Mesodermal cell (in vitro differentiated cells): ENCODE measurements around the gene MAP4K4.

Experiments
- H3K27ac ChIP-seq: 2 replicates; pipeline ENCODE4 v1.7.0; 2013; ENCODE audit warnings: mild to moderate bottlenecking, low read depth, low read length, moderate library complexity; ENCODE audit not compliant: severe bottlenecking
- H3K36me3 ChIP-seq: 2 replicates; pipeline ENCODE4 v1.7.1; 2013; ENCODE audit warnings: mild to moderate bottlenecking, low read length, moderate library complexity; ENCODE audit not compliant: control insufficient read depth, insufficient read depth
- H3K4me1 ChIP-seq: one replicate; pipeline ENCODE4 v1.7.1; 2013; ENCODE audit warnings: mild to moderate bottlenecking, low read length; ENCODE audit not compliant: insufficient read depth, control insufficient read depth, poor library complexity, severe bottlenecking
- H3K4me3 ChIP-seq: 2 replicates; pipeline ENCODE4 v1.7.0; 2013; ENCODE audit warnings: low read length, control low read depth, mild to moderate bottlenecking; ENCODE audit not compliant: insufficient read depth, poor library complexity, severe bottlenecking; ENCODE audit errors: extremely low read depth
- H3K9me3 ChIP-seq: 2 replicates; pipeline ENCODE4 v1.7.1; 2013; ENCODE audit warnings: mild to moderate bottlenecking, low read length, moderate library complexity; ENCODE audit not compliant: control insufficient read depth
- WGBS, 2 experiments: methylation state at CpG; one replicate each; pipeline ENCODE4 v1.1.5; 2013; ENCODE audit warnings: missing lambda C conversion rate in 2 of 2; ENCODE audit not compliant: insufficient coverage in 2 of 2; 5-methylcytosine and 5-hydroxymethylcytosine counted together

MAP4K4 gene

GRCh38 chr2:101829429-101829828, 131.9 kb downstream of the MAP4K4 start:
- no peak overlapping the region for H3K4me3 ChIP-seq
- H3K4me1 ChIP-seq = peaks cover 53% of the 10 kb centered on the region
- peaks cover 66% of the 10 kb centered on the region for H3K36me3 ChIP-seq
- 100% methylated on average over 1 to 2 of the region's 3 CpGs for WGBS, 2 experiments
- H3K27ac ChIP-seq = peak overlapping the region; percentile 81
- H3K9me3 ChIP-seq = no peaks in the 10 kb centered on the region

- no peaks in the 10 kb centered on the region for H3K9me3 ChIP-seq
- peaks cover 50% of the 10 kb centered on the region for H3K4me1 ChIP-seq
- H3K4me3 ChIP-seq = no peak overlapping the region
- H3K27ac ChIP-seq = peak overlapping the region; percentile 81
- H3K36me3 ChIP-seq = peaks cover 68% of the 10 kb centered on the region
- 100% methylated on average over 1 of the region's 1 CpG; no CpG with 5 or more reads in 1 of the 2 experiments for WGBS, 2 experiments
Observed at GRCh38 chr2:101830146-101830545, 132.6 kb downstream of the MAP4K4 start.

DNA sequence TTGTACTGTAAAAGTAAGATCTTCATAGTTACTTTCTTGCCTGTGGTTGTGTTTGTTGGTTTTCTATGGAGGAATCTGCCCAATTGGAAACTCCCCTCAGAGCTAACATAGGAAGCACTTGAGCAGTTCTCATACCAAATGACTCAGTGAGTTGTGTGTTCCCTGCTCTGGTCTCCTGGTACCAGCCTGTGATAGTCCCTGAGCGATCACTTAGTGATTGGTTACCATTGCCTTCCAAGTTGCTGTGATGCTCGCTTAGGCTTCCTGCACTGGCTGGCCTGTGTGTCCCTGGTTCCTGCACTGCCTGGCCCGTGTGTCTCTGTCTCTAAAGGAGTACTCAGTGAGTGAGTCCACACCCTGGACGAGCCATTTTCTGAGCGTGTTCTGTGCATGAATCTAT, 133.0 kb downstream of the MAP4K4 start:
- Histone ChIP-seq H3K9me3 (no peaks in the 10 kb centered on the region), H3K4me1 (peaks cover 49% of the 10 kb centered on the region), H3K4me3 (no peak overlapping the region), H3K36me3 (peaks cover 68% of the 10 kb centered on the region), H3K27ac (peak overlapping the region; percentile 81)
- 92 to 93% methylated on average over 3 to 5 of the region's 5 CpGs for WGBS, 2 experiments

DNA sequence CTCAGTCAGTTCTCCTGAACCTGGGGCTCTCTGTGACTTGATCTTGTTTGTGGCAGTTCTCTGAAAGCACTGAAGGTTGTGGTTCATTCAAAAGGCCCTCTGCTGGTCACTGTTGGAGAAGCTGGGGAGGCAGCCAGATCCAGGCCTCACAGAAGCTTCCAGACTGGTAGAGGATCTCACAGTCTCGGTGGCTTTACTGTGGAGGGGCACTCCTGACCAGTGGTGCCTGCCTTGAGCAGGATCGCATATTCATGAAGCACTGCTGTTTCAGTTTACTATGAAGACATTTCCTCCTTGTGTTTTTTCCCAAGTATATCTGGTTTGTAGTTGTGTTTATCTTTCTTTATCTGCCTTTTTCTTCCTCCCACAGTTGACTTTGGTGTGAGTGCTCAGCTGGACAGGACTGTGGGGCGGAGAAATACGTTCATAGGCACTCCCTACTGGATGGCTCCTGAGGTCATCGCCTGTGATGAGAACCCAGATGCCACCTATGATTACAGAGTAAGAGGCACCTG, 133.9 kb downstream of the MAP4K4 start:
- WGBS, 2 experiments = 79 to 89% methylated on average over 4 to 5 of the region's 5 CpGs
- Histone ChIP-seq H3K9me3 (no peaks in the 10 kb centered on the region), H3K4me3 (no peak overlapping the region), H3K36me3 (peaks cover 71% of the 10 kb centered on the region), H3K4me1 (peaks cover 46% of the 10 kb centered on the region), H3K27ac (peak overlapping the region; percentile 81)

GRCh38 chr2:101832114-101832513, 134.6 kb downstream of the MAP4K4 start:
- Histone ChIP-seq H3K36me3 (peaks cover 74% of the 10 kb centered on the region), H3K4me1 (peaks cover 38% of the 10 kb centered on the region), H3K4me3 (no peak overlapping the region), H3K9me3 (no peaks in the 10 kb centered on the region), H3K27ac (no peak overlapping the region)
- no CpG with 5 or more reads among the region's 1 CpG for WGBS, 2 experiments

- H3K4me1 ChIP-seq = peaks cover 21% of the 10 kb centered on the region
- H3K27ac ChIP-seq = no peak overlapping the region
- no peaks in the 10 kb centered on the region for H3K9me3 ChIP-seq
- no CpG with 5 or more reads among the region's 4 CpGs for WGBS, 2 experiments
- peaks cover 88% of the 10 kb centered on the region for H3K36me3 ChIP-seq
- H3K4me3 ChIP-seq = no peak overlapping the region
Observed at GRCh38 chr2:101833890-101834523, 136.5 kb downstream of the MAP4K4 start.

- no peaks in the 10 kb centered on the region for H3K9me3 ChIP-seq
- no peak overlapping the region for H3K27ac ChIP-seq
- no peaks in the 10 kb centered on the region for H3K4me1 ChIP-seq
- H3K36me3 ChIP-seq = peaks cover 97% of the 10 kb centered on the region
- H3K4me3 ChIP-seq = no peak overlapping the region
- WGBS, 2 experiments = 96 to 100% methylated on average over 3 of the region's 3 CpGs
Observed at GRCh38 chr2:101837354-101837753, 139.8 kb downstream of the MAP4K4 start.

DNA sequence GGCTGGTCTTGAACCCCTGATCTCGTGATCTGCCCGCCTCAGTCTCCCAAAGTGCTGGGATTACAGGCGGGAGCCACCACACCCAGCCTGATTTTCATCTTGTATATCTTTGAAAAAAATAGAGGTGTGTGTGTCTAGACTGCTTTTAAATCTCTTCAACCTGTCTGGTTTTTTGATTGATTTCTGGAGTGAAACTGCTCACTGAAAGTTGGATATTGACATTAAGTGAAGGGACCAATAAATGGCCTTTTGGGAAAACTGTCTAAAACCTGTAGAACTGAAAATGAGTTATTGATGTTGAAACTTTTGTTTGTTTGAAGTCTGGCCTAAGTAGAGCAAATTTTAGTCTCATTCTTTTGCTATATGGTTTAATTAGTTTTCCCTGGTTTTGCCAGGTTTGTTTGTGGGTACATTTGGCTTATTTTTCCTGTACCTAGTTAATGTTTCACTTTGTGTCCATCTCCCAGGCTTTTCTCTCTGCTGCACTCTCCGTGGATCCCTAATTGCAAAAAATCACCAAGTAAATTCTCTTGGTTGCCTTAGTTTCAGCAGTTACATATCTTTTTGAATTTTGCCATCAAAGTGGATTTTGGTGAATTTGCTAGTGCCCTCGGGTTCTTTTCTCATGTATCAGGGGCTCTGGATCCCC, 144.3 kb downstream of the MAP4K4 start:
- 92 to 93% methylated on average over 2 to 4 of the region's 5 CpGs for WGBS, 2 experiments

GRCh38 chr2:101842471-101842870, 145.0 kb downstream of the MAP4K4 start:
- H3K4me1 ChIP-seq = peaks cover 10% of the 10 kb centered on the region
- H3K36me3 ChIP-seq = peaks cover 98% of the 10 kb centered on the region
- no peak overlapping the region for H3K4me3 ChIP-seq
- WGBS, 2 experiments = 100% methylated on average over 1 of the region's 1 CpG
- no peaks in the 10 kb centered on the region for H3K9me3 ChIP-seq
- no peak overlapping the region for H3K27ac ChIP-seq

More for the DNA sequence above, 144.3 kb downstream of the MAP4K4 start:
- Histone ChIP-seq H3K36me3 (peaks cover 97% of the 10 kb centered on the region), H3K27ac (no peak overlapping the region), H3K4me3 (no peak overlapping the region), H3K9me3 (no peaks in the 10 kb centered on the region), H3K4me1 (peaks cover 10% of the 10 kb centered on the region)

DNA sequence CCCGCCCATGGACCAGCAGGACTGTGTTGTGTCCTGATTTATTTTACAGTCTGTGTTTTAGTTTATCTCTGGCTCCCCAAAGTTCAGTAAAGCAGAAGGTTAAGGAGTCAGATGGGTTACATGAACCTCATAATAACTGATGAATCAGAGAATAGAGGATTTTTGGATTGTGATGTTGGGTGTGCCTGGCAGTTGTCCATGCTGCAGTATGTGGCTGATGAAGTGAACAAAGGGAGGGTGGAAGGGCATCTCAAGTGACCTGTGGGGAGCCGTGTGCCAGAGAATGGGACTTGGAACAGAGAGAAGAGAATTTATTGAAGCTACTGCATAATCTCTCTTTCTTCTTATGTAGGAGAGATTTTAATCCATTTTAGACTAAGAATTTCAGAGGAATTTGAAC, 145.5 kb downstream of the MAP4K4 start:
- Histone ChIP-seq H3K27ac (no peak overlapping the region), H3K4me3 (no peak overlapping the region), H3K36me3 (peaks cover 96% of the 10 kb centered on the region), H3K9me3 (no peaks in the 10 kb centered on the region), H3K4me1 (peaks cover 10% of the 10 kb centered on the region)
- WGBS, 2 experiments = 100% methylated on average over 1 of the region's 2 CpGs; no CpG with 5 or more reads in 1 of the 2 experiments

DNA sequence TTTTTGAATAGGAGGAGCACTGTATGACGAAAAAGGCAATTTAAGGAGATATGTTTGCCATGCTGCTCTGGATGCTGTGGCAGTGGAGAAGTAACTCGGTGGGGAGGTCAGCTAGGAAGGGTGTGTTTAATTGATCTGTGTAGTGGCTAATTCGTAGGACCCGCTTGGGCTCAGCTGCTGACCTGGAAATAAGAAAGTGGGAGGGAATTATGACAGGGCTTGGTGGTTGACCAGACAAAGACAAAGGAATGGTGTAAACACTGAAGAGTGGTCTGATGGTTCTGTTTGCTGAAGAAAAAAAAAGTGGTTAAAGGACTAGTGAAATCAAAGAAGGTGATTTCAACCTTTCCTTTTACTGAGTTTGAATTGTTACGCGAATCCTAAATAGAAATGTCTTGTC, 146.0 kb downstream of the MAP4K4 start:
- Histone ChIP-seq H3K4me1 (peaks cover 10% of the 10 kb centered on the region), H3K27ac (no peak overlapping the region), H3K36me3 (peaks cover 96% of the 10 kb centered on the region), H3K4me3 (no peak overlapping the region), H3K9me3 (no peaks in the 10 kb centered on the region)
- WGBS, 2 experiments = 87 to 92% methylated on average over 4 of the region's 6 CpGs
